Measurements from ENCODE around the gene APP.

The APP gene

GRCh38 chr21:25901330-25901979, 269.1 kb downstream of the APP start:
- no peak for DNase-seq (ENCODE audit: low spot score)

- no peak for DNase-seq (ENCODE audit: low spot score)
Measured at GRCh38 chr21:25898671-25899070, 271.9 kb downstream of the APP start.

GRCh38 chr21:25897383-25897782, 273.2 kb downstream of the APP start:
- no peak for DNase-seq (ENCODE audit: low spot score)

GRCh38 chr21:25896501-25897056, 274.0 kb downstream of the APP start:
- no peak for DNase-seq (ENCODE audit: low spot score)

- peak; percentile 13 for DNase-seq (ENCODE audit: low spot score)
Measured at GRCh38 chr21:25895565-25896205, 274.9 kb downstream of the APP start.

- DNase-seq (ENCODE audit: low spot score): no peak
Measured at GRCh38 chr21:25893191-25893590, 277.4 kb downstream of the APP start.

- no peak for DNase-seq (ENCODE audit: low spot score)
Measured at GRCh38 chr21:25891596-25891995, 279.0 kb downstream of the APP start.

- no peak for DNase-seq (ENCODE audit: low spot score)
Measured at GRCh38 chr21:25890001-25890400, 280.6 kb downstream of the APP start.

- DNase-seq (ENCODE audit: low spot score): no peak
Measured at GRCh38 chr21:25888711-25889110, 281.9 kb downstream of the APP start.

- no peak for DNase-seq (ENCODE audit: low spot score)
Measured at GRCh38 chr21:25887646-25888306, 282.8 kb downstream of the APP start.

- no peak for DNase-seq (ENCODE audit: low spot score)
Measured at GRCh38 chr21:25887166-25887565, 283.4 kb downstream of the APP start.

GRCh38 chr21:25885880-25886279, 284.7 kb downstream of the APP start:
- DNase-seq (ENCODE audit: low spot score): no peak

- no peak for DNase-seq (ENCODE audit: low spot score)
Measured at GRCh38 chr21:25885405-25885804, 285.2 kb downstream of the APP start.

- DNase-seq (ENCODE audit: low spot score): no peak
Measured at GRCh38 chr21:25884311-25884710, 286.3 kb downstream of the APP start.

- DNase-seq (ENCODE audit: low spot score): peak; percentile 61
Measured at GRCh38 chr21:25881524-25882376, 288.8 kb downstream of the APP start.

GRCh38 chr21:25879203-25879602, 291.4 kb downstream of the APP start:
- DNase-seq (ENCODE audit: low spot score): no peak

- DNase-seq (ENCODE audit: low spot score): no peak
Measured at GRCh38 chr21:25878344-25878743, 292.2 kb downstream of the APP start.

GRCh38 chr21:25872271-25872670, 298.3 kb downstream of the APP start:
- DNase-seq (ENCODE audit: low spot score): no peak

GRCh38 chr21:25871566-25871965, 299.0 kb downstream of the APP start:
- no peak for DNase-seq (ENCODE audit: low spot score)

- DNase-seq (ENCODE audit: low spot score): no peak
Measured at GRCh38 chr21:25870084-25870483, 300.5 kb downstream of the APP start.

GRCh38 chr21:25867061-25867460, 303.5 kb downstream of the APP start:
- no peak for DNase-seq (ENCODE audit: low spot score)

- no peak for DNase-seq (ENCODE audit: low spot score)
Measured at GRCh38 chr21:25863747-25864146, 306.8 kb downstream of the APP start.
